GM12892 (cell line): ENCODE data around the gene MORN2.

Experiments used
- POLR2A ChIP-seq: IDR thresholded peaks from 2 replicates; pipeline ENCODE4 v1.6.1; 2011; ENCODE audit warnings: low read depth, low read length, control low read depth
- TAF1 ChIP-seq: IDR thresholded peaks from 2 replicates; pipeline ENCODE4 v1.6.1; 2011; ENCODE audit warnings: low read depth, mild to moderate bottlenecking, control low read depth, low read length, borderline replicate concordance

DNA sequence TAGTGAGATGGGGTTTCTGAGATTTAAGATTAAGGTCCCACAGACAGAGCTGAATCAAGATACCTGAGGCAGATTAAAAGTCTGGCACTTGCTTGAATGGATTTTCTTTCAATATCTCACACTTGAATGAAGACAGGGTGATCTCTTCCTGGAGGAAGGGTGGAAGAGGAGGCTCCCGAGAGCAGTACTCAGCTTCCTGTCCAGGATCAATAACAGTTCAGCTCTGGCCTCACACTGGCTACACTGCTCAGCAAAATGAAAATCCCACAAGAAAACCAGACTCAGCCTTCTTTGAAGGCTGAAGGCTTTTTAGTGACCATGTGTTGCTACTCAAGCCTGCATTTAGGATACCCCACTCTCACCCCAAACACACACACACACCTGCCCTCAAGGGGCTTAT, 24.9 kb downstream of the MORN2 start:
- TF ChIP-seq TAF1: no peak
- TF ChIP-seq POLR2A: no peak
